ENCODE results near the gene KCNQ1. TPM values are rescaled to one million over a fixed set of nuclear protein-coding genes. Genes with fewer than 3 reads are reported as not detected.

The KCNQ1 gene
- polyA plus RNA-seq, 1 donor from 2014 or later, result not detected

- TF ChIP-seq SMC3 (conservative IDR thresholded peaks at IDR 0.05; ENCODE audit: poor library complexity), result no peak
- Histone ChIP-seq H3K4me3 (ENCODE audit: low read length) (no peak overlapping the region), H3K79me2 (replicated peaks; ENCODE audit: insufficient read depth, low read length) (no peaks in the 10 kb centered on the region), H4K20me1 (ENCODE audit: insufficient read depth) (no peaks in the 10 kb centered on the region), H3K27ac (ENCODE audit: low read length) (no peak overlapping the region), H3K9me3 (ENCODE audit: low read length) (no peaks in the 10 kb centered on the region), H3K27me3 (ENCODE audit: insufficient read depth, low read depth, low read length) (no peaks in the 10 kb centered on the region), H3F3A (ENCODE audit: insufficient read depth, low read length, poor library complexity, severe bottlenecking) (no peaks in the 10 kb centered on the region), H3K4me2 (ENCODE audit: low read length) (no peak overlapping the region), H3K9me2 (ENCODE audit: insufficient read depth, low read length) (no peaks in the 10 kb centered on the region), H3K9ac (ENCODE audit: low read length) (no peak overlapping the region), H2AFZ (ENCODE audit: low read depth, low read length) (no peak overlapping the region), H3K36me3 (ENCODE audit: insufficient read depth, low read length) (no peaks in the 10 kb centered on the region)
Measured at GRCh38 chr11:2672553-2673249, 227.9 kb downstream of the KCNQ1 start.

DNA sequence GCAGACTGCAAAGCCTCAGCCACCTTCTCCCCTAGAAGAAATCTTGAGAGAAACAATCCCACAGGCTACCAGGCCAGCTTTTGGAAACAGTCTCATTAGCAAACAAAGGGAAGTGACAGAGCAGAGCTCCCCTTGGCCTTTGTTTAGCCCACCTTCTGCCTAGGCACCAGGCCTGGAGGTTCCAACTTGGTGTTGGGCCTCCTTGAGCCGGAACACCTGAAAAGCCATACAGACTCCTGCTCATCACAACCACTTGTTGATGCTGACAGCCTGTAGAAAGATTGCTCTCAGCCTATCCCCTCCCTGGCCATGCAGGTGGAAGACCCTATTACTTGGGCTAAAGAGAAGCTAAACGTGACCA lies 228.4 kb downstream of the KCNQ1 start:
- no peaks in the 10 kb centered on the region for H3K9me2 ChIP-seq (ENCODE audit: insufficient read depth, low read length)
- H2AFZ ChIP-seq (ENCODE audit: low read depth, low read length), result no peak overlapping the region
- no peak overlapping the region for H3K9ac ChIP-seq (ENCODE audit: low read length)
- no peak overlapping the region for H3K27ac ChIP-seq (ENCODE audit: low read length)
- no peak overlapping the region for H3K4me2 ChIP-seq (ENCODE audit: low read length)
- H3K79me2 ChIP-seq (replicated peaks; ENCODE audit: insufficient read depth, low read length), result no peaks in the 10 kb centered on the region
- H3K27me3 ChIP-seq (ENCODE audit: insufficient read depth, low read depth, low read length), result no peaks in the 10 kb centered on the region
- no peaks in the 10 kb centered on the region for H3K36me3 ChIP-seq (ENCODE audit: insufficient read depth, low read length)
- no peaks in the 10 kb centered on the region for H4K20me1 ChIP-seq (ENCODE audit: insufficient read depth)
- H3F3A ChIP-seq (ENCODE audit: insufficient read depth, low read length, poor library complexity, severe bottlenecking), result no peaks in the 10 kb centered on the region
- H3K4me3 ChIP-seq (ENCODE audit: low read length), result no peak overlapping the region
- H3K9me3 ChIP-seq (ENCODE audit: low read length), result no peaks in the 10 kb centered on the region
- TF ChIP-seq POLR2AphosphoS5 (IDR thresholded peaks at IDR 0.05) (no peak), TAF1 (IDR thresholded peaks at IDR 0.05; ENCODE audit: low read depth) (no peak), EZH2 (IDR thresholded peaks at IDR 0.05; ENCODE audit: borderline replicate concordance, insufficient read depth, low read length, poor library complexity, severe bottlenecking) (no peak)

- Histone ChIP-seq H3K4me2 (ENCODE audit: low read length) (no peak overlapping the region), H3K4me3 (ENCODE audit: low read length) (no peak overlapping the region), H3F3A (ENCODE audit: insufficient read depth, low read length, poor library complexity, severe bottlenecking) (no peaks in the 10 kb centered on the region), H3K9me2 (ENCODE audit: insufficient read depth, low read length) (no peaks in the 10 kb centered on the region), H3K27me3 (ENCODE audit: insufficient read depth, low read depth, low read length) (no peaks in the 10 kb centered on the region), H3K9ac (ENCODE audit: low read length) (no peak overlapping the region), H2AFZ (ENCODE audit: low read depth, low read length) (no peak overlapping the region), H3K36me3 (ENCODE audit: insufficient read depth, low read length) (no peaks in the 10 kb centered on the region), H3K27ac (ENCODE audit: low read length) (no peak overlapping the region), H4K20me1 (ENCODE audit: insufficient read depth) (no peaks in the 10 kb centered on the region), H3K9me3 (ENCODE audit: low read length) (no peaks in the 10 kb centered on the region), H3K79me2 (replicated peaks; ENCODE audit: insufficient read depth, low read length) (no peaks in the 10 kb centered on the region)
- TF ChIP-seq RAD21 (conservative IDR thresholded peaks at IDR 0.05), result no peak
- no peak for TF ChIP-seq REST (IDR thresholded peaks at IDR 0.05; ENCODE audit: borderline replicate concordance)
- TF ChIP-seq TAF1 (IDR thresholded peaks at IDR 0.05; ENCODE audit: low read depth), result no peak
- TF ChIP-seq, protein P1, sequence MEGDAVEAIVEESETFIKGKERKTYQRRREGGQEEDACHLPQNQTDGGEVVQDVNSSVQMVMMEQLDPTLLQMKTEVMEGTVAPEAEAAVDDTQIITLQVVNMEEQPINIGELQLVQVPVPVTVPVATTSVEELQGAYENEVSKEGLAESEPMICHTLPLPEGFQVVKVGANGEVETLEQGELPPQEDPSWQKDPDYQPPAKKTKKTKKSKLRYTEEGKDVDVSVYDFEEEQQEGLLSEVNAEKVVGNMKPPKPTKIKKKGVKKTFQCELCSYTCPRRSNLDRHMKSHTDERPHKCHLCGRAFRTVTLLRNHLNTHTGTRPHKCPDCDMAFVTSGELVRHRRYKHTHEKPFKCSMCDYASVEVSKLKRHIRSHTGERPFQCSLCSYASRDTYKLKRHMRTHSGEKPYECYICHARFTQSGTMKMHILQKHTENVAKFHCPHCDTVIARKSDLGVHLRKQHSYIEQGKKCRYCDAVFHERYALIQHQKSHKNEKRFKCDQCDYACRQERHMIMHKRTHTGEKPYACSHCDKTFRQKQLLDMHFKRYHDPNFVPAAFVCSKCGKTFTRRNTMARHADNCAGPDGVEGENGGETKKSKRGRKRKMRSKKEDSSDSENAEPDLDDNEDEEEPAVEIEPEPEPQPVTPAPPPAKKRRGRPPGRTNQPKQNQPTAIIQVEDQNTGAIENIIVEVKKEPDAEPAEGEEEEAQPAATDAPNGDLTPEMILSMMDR (IDR thresholded peaks at IDR 0.05; ENCODE audit: poor library complexity, severe bottlenecking), result no peak
- TF ChIP-seq MXI1 (conservative IDR thresholded peaks at IDR 0.05; ENCODE audit: poor library complexity, severe bottlenecking), result no peak
- no peak for TF ChIP-seq EZH2 (IDR thresholded peaks at IDR 0.05; ENCODE audit: borderline replicate concordance, insufficient read depth, low read length, poor library complexity, severe bottlenecking)
- TF ChIP-seq POLR2AphosphoS5 (IDR thresholded peaks at IDR 0.05), result no peak
- TF ChIP-seq SMC3 (conservative IDR thresholded peaks at IDR 0.05; ENCODE audit: poor library complexity), result no peak
- TF ChIP-seq EP300 (conservative IDR thresholded peaks at IDR 0.05; ENCODE audit: poor library complexity, severe bottlenecking), result no peak
Measured at GRCh38 chr11:2673871-2674471, 229.2 kb downstream of the KCNQ1 start.

Measured in neural cell (in vitro differentiated cells).